GM23248 (cell line): Measurements from ENCODE around the gene UBN1. TPM values are rescaled to one million over a fixed set of nuclear protein-coding genes. Genes with fewer than 3 reads are reported as not detected.

Source experiments
- DNase-seq: peaks from one replicate; pipeline ENCODE4 v3.0.0-alpha.2; 2015
- H2AFZ ChIP-seq: fragments of 200-600 bp; sonication (generic); 2 replicates; pipeline ENCODE4 v1.6.1; 2016; ENCODE audit warnings: antibody characterized with exemption
- H3F3A ChIP-seq: fragments of 200-600 bp; sonication (generic); 2 replicates; pipeline ENCODE4 v1.6.1; 2016; ENCODE audit warnings: mild to moderate bottlenecking, antibody characterized with exemption, mixed run types; ENCODE audit not compliant: insufficient read depth
- H3K27ac ChIP-seq: fragments of 200-600 bp; sonication (generic); 2 replicates; pipeline ENCODE4 v1.5.1; 2016; ENCODE audit warnings: mild to moderate bottlenecking
- H3K27me3 ChIP-seq: fragments of 200-600 bp; sonication (generic); replicated peaks from 2 replicates; pipeline ENCODE4 v1.6.1; 2016; ENCODE audit warnings: mild to moderate bottlenecking; ENCODE audit not compliant: insufficient read depth
- H3K36me3 ChIP-seq: fragments of 200-600 bp; sonication (generic); 2 replicates; pipeline ENCODE4 v1.6.1; 2016; ENCODE audit warnings: low read depth, mild to moderate bottlenecking
- H3K4me1 ChIP-seq: fragments of 200-600 bp; sonication (generic); 2 replicates; pipeline ENCODE4 v1.6.1; 2016; ENCODE audit warnings: mild to moderate bottlenecking; ENCODE audit not compliant: insufficient read depth
- H3K4me2 ChIP-seq: fragments of 200-600 bp; sonication (generic); one replicate; pipeline ENCODE4 v1.6.1; 2016; ENCODE audit warnings: mild to moderate bottlenecking; ENCODE audit not compliant: unreplicated experiment
- H3K4me3 ChIP-seq: fragments of 200-600 bp; sonication (generic); 2 replicates; pipeline ENCODE4 v1.5.1; 2016; ENCODE audit warnings: mild to moderate bottlenecking
- H3K79me2 ChIP-seq: fragments of 200-600 bp; sonication (generic); 2 replicates; pipeline ENCODE4 v1.6.1; 2016; ENCODE audit warnings: mild to moderate bottlenecking; ENCODE audit not compliant: insufficient read depth
- H3K9ac ChIP-seq: fragments of 200-600 bp; sonication (generic); 2 replicates; pipeline ENCODE4 v1.6.1; 2016; ENCODE audit warnings: mild to moderate bottlenecking
- H3K9me2 ChIP-seq: fragments of 200-600 bp; sonication (generic); 2 replicates; pipeline ENCODE4 v1.6.1; 2016; ENCODE audit warnings: mixed run types, mild to moderate bottlenecking, moderate library complexity; ENCODE audit not compliant: insufficient read depth
- H3K9me3 ChIP-seq: fragments of 200-600 bp; sonication (generic); one replicate; pipeline ENCODE4 v1.6.1; 2017; ENCODE audit warnings: low read depth
- H4K20me1 ChIP-seq: fragments of 200-600 bp; sonication (generic); 2 replicates; pipeline ENCODE4 v1.6.0; 2016; ENCODE audit not compliant: insufficient read depth
- EZH2 ChIP-seq: fragments of 200-600 bp; sonication (generic); IDR thresholded peaks from 2 replicates; pipeline ENCODE4 v1.6.1; 2018; ENCODE audit warnings: antibody characterized with exemption, mild to moderate bottlenecking; ENCODE audit not compliant: insufficient read depth, poor library complexity, severe bottlenecking
- EZH2phosphoT487 ChIP-seq: fragments of 200-600 bp; sonication (generic); IDR thresholded peaks from 2 replicates; pipeline ENCODE4 v1.6.1; 2018; ENCODE audit warnings: antibody characterized with exemption, moderate library complexity, mild to moderate bottlenecking, low read depth; ENCODE audit not compliant: insufficient read depth
- WGBS, 2 experiments: methylation state at CpG; one replicate each; pipeline ENCODE4 v1.1.6; 2015 to 2017; ENCODE audit warnings: low lambda C conversion rate in 2 of 2, low coverage in 1 of 2; ENCODE audit errors: missing lambda C conversion rate in 2 of 2; 5-methylcytosine and 5-hydroxymethylcytosine counted together
- in situ Hi-C: fragments of 300-500 bp; cut with MboI; formaldehyde crosslinking; loops from 2 replicates; pipeline ENCODE4 v1.15.0; 2020
- polyA plus RNA-seq: library from polyadenylated mRNA; unstranded; fragments of >200 nt; fragmentation: Nextera tagmentation; extraction: Ambion mirVana; gene quantifications from 2 replicates; pipeline ENCODE4 v1.2.1, GENCODE V29; 2016
- total RNA-seq: library from RNA; depleted of rRNA; stranded (reverse); fragments of >200 nt; shearing (Covaris generic); gene quantifications from 2 replicates; pipeline ENCODE4 v1.2.3, GENCODE V29; 2014

The UBN1 gene
- total and polyA plus RNA-seq, 2 experiments from 2014 or later: 9.9 to 16.4 TPM

DNA sequence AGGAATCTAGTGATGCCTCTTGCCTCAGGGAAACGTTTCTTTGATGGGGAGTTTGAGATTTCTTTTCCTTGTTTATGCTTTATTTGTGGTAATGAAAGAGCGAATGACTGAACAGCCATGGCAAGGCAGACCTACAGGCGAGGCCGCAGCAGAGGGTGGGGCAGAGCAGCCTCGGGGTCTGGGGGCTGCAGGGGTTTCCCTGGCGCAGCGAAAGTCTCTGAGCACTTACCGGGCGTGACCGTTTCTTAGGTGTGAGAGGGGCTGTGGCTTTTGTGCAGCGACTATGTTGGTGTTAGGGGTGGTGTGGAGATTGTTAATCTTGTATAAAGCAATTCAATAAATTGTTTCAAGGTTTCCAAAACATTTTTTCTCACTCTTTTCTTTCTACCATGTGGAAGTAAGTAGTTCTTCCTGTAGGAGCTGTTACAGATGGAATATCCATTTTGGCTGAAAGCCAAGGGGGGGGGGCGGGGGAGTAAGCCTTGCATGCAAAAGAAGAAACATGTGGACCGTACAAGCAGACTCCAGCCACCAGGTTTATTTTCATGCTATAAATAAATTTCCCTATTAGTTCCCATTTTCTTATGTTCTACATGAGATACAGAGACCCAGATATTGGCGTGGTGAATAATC lies 34.8 kb downstream of the UBN1 start:
- Histone ChIP-seq H3K36me3 (peaks cover 44% of the 10 kb centered on the region), H3K27me3 (no peaks in the 10 kb centered on the region), H3K4me3 (no peak overlapping the region), H3K4me2 (no peak overlapping the region), H3K9me2 (no peaks in the 10 kb centered on the region), H3K4me1 (peaks cover 8% of the 10 kb centered on the region; the same call in 1 of the 2 replicates), H3F3A (peaks cover 14% of the 10 kb centered on the region), H3K9me3 (no peaks in the 10 kb centered on the region), H3K27ac (no peak overlapping the region), H4K20me1 (no peaks in the 10 kb centered on the region), H2AFZ (no peak overlapping the region), H3K79me2 (no peaks in the 10 kb centered on the region), H3K9ac (no peak overlapping the region)
- TF ChIP-seq EZH2: no peak
- DNase-seq: peak; percentile 38
- in situ Hi-C loops: no loop called here
- WGBS, 2 experiments: 61 to 63% methylated on average over 14 of the region's 14 CpGs

DNA sequence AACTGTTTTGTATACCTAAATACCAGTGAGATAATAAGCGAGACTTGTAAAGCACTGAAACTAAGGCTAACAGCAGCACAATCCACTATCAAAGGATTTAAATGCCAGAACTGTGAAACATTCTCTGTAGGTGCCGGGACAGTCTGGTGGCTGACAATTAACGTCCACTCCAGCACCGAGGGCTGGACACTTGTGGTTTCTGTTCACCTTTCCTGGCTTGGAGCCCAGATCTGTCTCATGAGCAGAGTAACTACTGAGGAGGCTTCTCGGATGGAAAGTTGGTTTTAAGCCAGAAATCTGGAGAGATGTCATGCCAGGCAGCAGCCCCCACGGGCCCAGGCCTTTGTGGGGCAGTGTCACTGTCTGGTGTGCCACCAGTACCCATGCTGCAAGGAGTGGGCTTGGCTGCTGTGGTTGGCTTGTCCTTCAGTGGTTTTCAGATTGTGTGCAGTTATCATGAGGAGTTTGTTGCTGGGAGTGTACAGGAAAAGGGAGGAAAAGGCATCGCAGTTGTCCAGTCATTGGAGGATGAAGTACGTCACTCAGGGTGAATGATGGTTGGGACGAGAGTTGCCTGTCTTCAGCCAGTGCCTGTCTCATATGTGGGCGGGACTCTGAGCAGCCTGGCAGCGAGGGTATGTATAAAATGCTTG lies 35.5 kb downstream of the UBN1 start:
- peaks cover 43% of the 10 kb centered on the region for H3K36me3 ChIP-seq

DNA sequence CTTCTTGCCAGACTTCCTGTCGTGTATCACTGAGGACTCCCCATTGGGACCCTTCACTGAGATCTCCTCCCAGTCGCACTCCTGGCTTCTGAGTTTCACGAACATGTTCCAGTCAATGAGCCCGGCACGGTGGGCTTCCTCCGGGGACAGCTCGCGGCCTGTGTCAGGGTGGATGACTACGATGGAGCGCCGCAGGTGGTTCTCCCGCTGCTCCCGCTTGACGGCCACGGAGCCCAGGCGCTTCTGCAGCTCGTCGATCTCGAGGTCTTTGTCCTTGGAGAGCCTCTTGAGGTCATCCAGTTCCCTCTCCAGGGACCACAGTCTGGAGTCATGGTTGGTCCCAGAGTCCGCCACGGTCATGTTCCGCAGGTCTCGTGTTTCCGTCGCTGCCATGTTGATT lies 36.2 kb downstream of the UBN1 start:
- in situ Hi-C loops: no loop called here
- H3K9me2 ChIP-seq: no peaks in the 10 kb centered on the region
- H3K4me2 ChIP-seq: no peak overlapping the region
- no peaks in the 10 kb centered on the region for H4K20me1 ChIP-seq
- no peak overlapping the region for H2AFZ ChIP-seq
- H3K27me3 ChIP-seq: no peaks in the 10 kb centered on the region
- no peak overlapping the region for H3K9ac ChIP-seq
- peaks cover 37% of the 10 kb centered on the region for H3K36me3 ChIP-seq
- H3K79me2 ChIP-seq: no peaks in the 10 kb centered on the region
- H3K4me1 ChIP-seq: peaks cover 8% of the 10 kb centered on the region; the same call in 1 of the 2 replicates
- H3K9me3 ChIP-seq: no peaks in the 10 kb centered on the region
- peaks cover 14% of the 10 kb centered on the region for H3F3A ChIP-seq
- no peak for TF ChIP-seq EZH2phosphoT487
- TF ChIP-seq EZH2: no peak
- no peak for DNase-seq
- 96 to 97% methylated on average over 25 of the region's 25 CpGs for WGBS, 2 experiments
- H3K4me3 ChIP-seq: no peak overlapping the region
- H3K27ac ChIP-seq: no peak overlapping the region

More for the DNA sequence above, 35.5 kb downstream of the UBN1 start:
- Histone ChIP-seq H3K27me3 (no peaks in the 10 kb centered on the region), H3K4me2 (no peak overlapping the region), H2AFZ (no peak overlapping the region), H3K9me3 (no peaks in the 10 kb centered on the region), H3K4me1 (peaks cover 8% of the 10 kb centered on the region; the same call in 1 of the 2 replicates), H3K9me2 (no peaks in the 10 kb centered on the region), H3K27ac (no peak overlapping the region), H3K4me3 (no peak overlapping the region), H4K20me1 (no peaks in the 10 kb centered on the region), H3F3A (peaks cover 14% of the 10 kb centered on the region), H3K9ac (no peak overlapping the region), H3K79me2 (no peaks in the 10 kb centered on the region)
- 55 to 60% methylated on average over 11 of the region's 11 CpGs for WGBS, 2 experiments
- in situ Hi-C loops: no loop called here
- no peak for TF ChIP-seq EZH2
- no peak for TF ChIP-seq EZH2phosphoT487
- DNase-seq: peak; percentile 58

DNA sequence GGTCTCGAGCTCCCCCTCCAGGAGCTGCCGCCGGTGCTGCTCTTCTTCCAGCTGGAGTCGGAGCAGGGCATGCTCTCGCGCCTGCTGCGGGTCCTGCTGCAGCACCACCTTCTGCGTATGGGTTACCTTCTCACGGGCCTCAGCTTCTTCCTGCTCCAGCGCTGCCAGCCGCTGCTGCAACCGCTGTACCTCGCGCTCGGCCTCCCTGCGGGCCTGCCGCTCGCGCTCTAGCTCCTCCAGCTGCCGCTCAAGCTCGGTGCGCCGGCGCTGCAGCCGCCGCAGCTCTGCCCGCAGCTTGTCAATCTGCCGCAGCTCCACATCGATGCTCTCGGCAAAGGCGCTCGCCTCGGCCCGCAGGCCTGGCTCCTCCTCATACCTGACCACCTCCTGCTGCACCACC lies 36.9 kb downstream of the UBN1 start:
- DNase-seq: no peak
- TF ChIP-seq EZH2phosphoT487: no peak
- TF ChIP-seq EZH2: no peak
- Histone ChIP-seq H3K9ac (no peak overlapping the region), H3K27ac (no peak overlapping the region), H2AFZ (no peak overlapping the region), H3K4me1 (peaks cover 8% of the 10 kb centered on the region; the same call in 1 of the 2 replicates), H3K9me3 (no peaks in the 10 kb centered on the region), H3K79me2 (no peaks in the 10 kb centered on the region), H3K9me2 (no peaks in the 10 kb centered on the region), H3K4me3 (no peak overlapping the region), H3K4me2 (no peak overlapping the region), H3F3A (peaks cover 14% of the 10 kb centered on the region), H3K27me3 (no peaks in the 10 kb centered on the region), H3K36me3 (peaks cover 37% of the 10 kb centered on the region), H4K20me1 (no peaks in the 10 kb centered on the region)
- in situ Hi-C loops: no loop called here
- WGBS, 2 experiments: 96% methylated on average over 34 of the region's 34 CpGs
